Testis (tissue), 2 donors: Measurements from ENCODE around the gene TBC1D19.

Experiments used
- POLR2A ChIP-seq: fragments of 450-650 bp; IDR thresholded peaks from one replicate; pipeline ENCODE4 v1.6.1; 2017; ENCODE audit warnings: antibody characterized with exemption, mild to moderate bottlenecking, moderate library complexity
- TF ChIP-seq, protein P1 (sequence below), 3 experiments: fragments of 450-650 bp in 2 of 3; fragments of 200-600 bp in 1 of 3; sonication (generic) in 1 of 3; IDR thresholded peaks; one replicate each; pipeline ENCODE4 v1.5.1; 2016 to 2019; ENCODE audit warnings: antibody characterized with exemption in 3 of 3, mild to moderate bottlenecking in 2 of 3, moderate library complexity in 1 of 3

DNA sequence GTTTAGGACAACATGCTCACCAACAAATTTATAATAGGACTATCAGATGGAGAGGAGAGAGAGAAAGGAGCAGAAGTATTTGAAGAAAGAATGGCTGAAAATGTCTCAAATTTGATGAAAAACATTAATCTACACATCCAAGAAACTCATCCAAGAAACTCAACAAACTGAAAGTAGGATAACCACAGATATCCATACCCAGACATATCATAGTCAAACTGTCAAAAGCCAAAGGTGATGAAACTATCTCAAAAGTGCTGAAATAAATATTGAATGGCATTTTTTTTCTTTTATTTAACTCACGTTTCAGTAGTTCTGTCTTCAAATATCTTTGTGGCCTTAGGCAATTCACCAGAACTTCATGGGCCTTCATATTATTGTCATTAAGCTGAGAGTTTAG lies 116.2 kb downstream of the TBC1D19 start:
- TF ChIP-seq, protein P1, sequence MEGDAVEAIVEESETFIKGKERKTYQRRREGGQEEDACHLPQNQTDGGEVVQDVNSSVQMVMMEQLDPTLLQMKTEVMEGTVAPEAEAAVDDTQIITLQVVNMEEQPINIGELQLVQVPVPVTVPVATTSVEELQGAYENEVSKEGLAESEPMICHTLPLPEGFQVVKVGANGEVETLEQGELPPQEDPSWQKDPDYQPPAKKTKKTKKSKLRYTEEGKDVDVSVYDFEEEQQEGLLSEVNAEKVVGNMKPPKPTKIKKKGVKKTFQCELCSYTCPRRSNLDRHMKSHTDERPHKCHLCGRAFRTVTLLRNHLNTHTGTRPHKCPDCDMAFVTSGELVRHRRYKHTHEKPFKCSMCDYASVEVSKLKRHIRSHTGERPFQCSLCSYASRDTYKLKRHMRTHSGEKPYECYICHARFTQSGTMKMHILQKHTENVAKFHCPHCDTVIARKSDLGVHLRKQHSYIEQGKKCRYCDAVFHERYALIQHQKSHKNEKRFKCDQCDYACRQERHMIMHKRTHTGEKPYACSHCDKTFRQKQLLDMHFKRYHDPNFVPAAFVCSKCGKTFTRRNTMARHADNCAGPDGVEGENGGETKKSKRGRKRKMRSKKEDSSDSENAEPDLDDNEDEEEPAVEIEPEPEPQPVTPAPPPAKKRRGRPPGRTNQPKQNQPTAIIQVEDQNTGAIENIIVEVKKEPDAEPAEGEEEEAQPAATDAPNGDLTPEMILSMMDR (IDR thresholded peaks at IDR 0.05) = no peak
- TF ChIP-seq POLR2A = no peak
